SJCRH30 (cell line): ENCODE results near the gene DLL1. TPM values are rescaled to one million over a fixed set of nuclear protein-coding genes. Genes with fewer than 3 reads are reported as not detected.

Source experiments
- DNase-seq, 2 experiments: peaks; one replicate each; pipeline ENCODE4 v3.0.0-alpha.2; 2015 to 2020
- H3K27ac ChIP-seq: fragments of 250-450 bp; sonication (Bioruptor Pico); 2 replicates; pipeline ENCODE4 v1.5.1; 2020; ENCODE audit warnings: mild to moderate bottlenecking, moderate library complexity
- H3K27me3 ChIP-seq: fragments of 250-450 bp; sonication (Bioruptor Pico); 2 replicates; pipeline ENCODE4 v1.5.1; 2020; ENCODE audit warnings: mild to moderate bottlenecking, moderate library complexity
- H3K36me3 ChIP-seq: fragments of 250-450 bp; sonication (Bioruptor Pico); 2 replicates; pipeline ENCODE4 v1.5.1; 2020; ENCODE audit warnings: mild to moderate bottlenecking, moderate library complexity
- H3K4me1 ChIP-seq: fragments of 250-450 bp; sonication (Bioruptor Pico); 2 replicates; pipeline ENCODE4 v1.5.1; 2020; ENCODE audit warnings: mild to moderate bottlenecking, moderate library complexity
- H3K4me3 ChIP-seq: fragments of 250-450 bp; sonication (Bioruptor Pico); 2 replicates; pipeline ENCODE4 v1.5.1; 2020; ENCODE audit warnings: mild to moderate bottlenecking, moderate library complexity
- H3K9me3 ChIP-seq: fragments of 250-450 bp; sonication (Bioruptor Pico); replicated peaks from 2 replicates; pipeline ENCODE4 v1.5.1; 2020; ENCODE audit warnings: mild to moderate bottlenecking, moderate library complexity
- total RNA-seq: library from RNA; depleted of rRNA; stranded (reverse); fragments of >200 nt; shearing (Covaris generic); gene quantifications from 2 replicates; pipeline ENCODE4 v1.2.3, GENCODE V29; 2014

The DLL1 gene
- total RNA-seq, 1 experiment from 2014 or later, result 12.6 TPM

- no peak for DNase-seq
- Histone ChIP-seq H3K4me3 (no peak overlapping the region), H3K9me3 (no peaks in the 10 kb centered on the region), H3K36me3 (no peaks in the 10 kb centered on the region), H3K4me1 (peaks cover 47% of the 10 kb centered on the region), H3K27ac (no peak overlapping the region), H3K27me3 (no peaks in the 10 kb centered on the region)
Observed at GRCh38 chr6:170248861-170249600, 41.8 kb downstream of the DLL1 start.

GRCh38 chr6:170248111-170248805, 42.6 kb downstream of the DLL1 start:
- Histone ChIP-seq H3K27me3 (no peaks in the 10 kb centered on the region), H3K4me3 (no peak overlapping the region), H3K4me1 (peaks cover 50% of the 10 kb centered on the region), H3K36me3 (no peaks in the 10 kb centered on the region), H3K9me3 (no peaks in the 10 kb centered on the region), H3K27ac (no peak overlapping the region)
- no peak for DNase-seq

DNA sequence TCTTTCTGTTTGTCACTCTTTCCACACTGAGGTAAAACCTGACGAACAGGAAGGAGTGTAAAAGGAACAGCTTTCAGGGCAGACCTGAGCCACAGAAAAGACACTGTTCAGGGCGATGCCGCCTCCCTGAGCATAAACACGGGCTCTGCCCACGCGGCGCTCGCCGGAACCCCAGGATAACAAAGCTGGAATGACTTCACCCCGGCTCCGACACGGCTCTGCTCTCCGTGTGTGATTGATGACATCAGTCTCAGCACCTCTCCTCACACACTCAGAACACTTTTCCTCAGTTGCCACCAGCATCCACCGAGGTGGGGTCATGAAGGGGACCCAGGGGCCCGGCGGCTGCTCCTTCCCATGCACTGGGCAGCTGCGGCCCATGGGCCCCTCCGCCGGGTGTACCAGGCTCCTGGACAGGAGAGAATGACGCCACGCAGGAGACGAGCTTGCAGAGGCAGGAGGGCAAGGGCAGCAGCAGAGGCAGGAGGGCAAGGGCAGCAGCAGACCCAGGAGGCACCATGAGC, 43.6 kb downstream of the DLL1 start:
- no peak overlapping the region for H3K4me3 ChIP-seq
- no peak for DNase-seq
- no peaks in the 10 kb centered on the region for H3K36me3 ChIP-seq
- no peaks in the 10 kb centered on the region for H3K9me3 ChIP-seq
- H3K27me3 ChIP-seq, result no peaks in the 10 kb centered on the region
- peaks cover 45% of the 10 kb centered on the region for H3K4me1 ChIP-seq
- H3K27ac ChIP-seq, result no peak overlapping the region

GRCh38 chr6:170245475-170245992, 45.3 kb downstream of the DLL1 start:
- H3K4me1 ChIP-seq, result peaks cover 31% of the 10 kb centered on the region
- H3K4me3 ChIP-seq, result no peak overlapping the region
- H3K36me3 ChIP-seq, result no peaks in the 10 kb centered on the region
- no peaks in the 10 kb centered on the region for H3K9me3 ChIP-seq
- peak overlapping the region; percentile 66 for H3K27ac ChIP-seq
- DNase-seq, result peak in 1 of 2 experiments; percentile 38
- no peaks in the 10 kb centered on the region for H3K27me3 ChIP-seq

DNA sequence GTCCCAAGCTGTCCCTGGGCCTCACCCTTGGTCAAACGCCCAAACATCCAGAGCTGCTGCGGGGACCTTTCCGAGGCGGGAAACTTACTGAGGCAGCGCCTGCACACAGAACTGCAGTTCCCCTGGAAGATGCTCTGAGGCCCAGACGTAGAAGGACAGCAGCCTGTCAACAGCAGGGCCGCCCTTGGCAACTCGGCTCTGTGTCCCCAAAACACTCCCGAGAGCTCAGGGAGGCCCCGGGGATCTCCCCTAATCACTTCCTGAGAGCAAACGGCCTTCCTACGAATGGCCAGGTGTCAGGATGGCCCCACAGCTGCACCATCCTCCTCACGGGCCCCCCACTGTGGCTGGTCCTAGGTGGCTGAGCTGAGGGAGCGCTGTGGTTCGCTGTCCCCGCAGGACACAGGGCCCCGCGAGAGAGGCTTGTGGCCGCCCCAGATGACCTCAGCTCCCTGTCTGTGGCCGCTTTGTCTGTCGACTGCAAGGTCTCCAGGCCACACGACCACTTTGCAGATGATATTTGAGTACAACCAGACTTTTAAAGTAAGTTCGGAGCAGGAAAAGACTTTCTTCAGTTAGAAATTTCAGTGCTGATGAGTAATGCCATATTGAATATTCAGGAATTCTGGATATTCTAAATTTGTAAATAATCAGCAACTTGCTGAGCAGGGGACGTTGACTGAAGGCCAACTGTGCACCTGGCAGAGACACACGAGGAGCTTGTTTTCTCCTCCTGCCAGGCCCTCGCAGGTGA, 46.0 kb downstream of the DLL1 start:
- peak; percentile 38 to 57 for DNase-seq
- Histone ChIP-seq H3K27ac (peak overlapping the region; percentile 66), H3K4me3 (peak overlapping the region; percentile 35), H3K27me3 (no peaks in the 10 kb centered on the region), H3K36me3 (no peaks in the 10 kb centered on the region), H3K4me1 (peaks cover 26% of the 10 kb centered on the region), H3K9me3 (no peaks in the 10 kb centered on the region)

DNA sequence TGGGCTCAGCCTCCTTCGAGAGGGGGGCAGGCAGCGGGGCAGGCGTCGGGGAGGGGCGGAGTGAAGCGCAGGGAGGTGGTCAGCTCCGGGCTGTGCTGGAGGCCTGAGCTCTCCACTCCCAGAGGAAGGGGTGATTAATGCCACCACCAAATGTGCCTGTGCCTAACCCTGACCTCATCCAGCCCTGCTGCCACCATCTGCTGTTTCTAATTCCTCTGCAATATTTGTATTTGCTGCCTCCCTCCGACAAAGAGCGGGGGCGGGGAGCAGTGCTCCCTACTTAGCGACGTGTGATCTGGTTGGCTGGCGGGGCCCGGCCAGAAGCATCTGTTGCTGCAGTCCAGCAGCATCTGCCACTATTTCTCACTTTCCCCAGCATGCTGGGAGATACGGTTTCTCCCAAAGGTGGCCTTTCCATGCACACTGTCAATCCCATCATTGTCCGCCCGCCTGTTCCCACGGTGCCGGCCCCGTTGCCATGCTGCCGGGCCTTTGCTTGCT, 47.0 kb downstream of the DLL1 start:
- peak; percentile 91 to 94 for DNase-seq
- peak overlapping the region; percentile 35 for H3K4me3 ChIP-seq
- no peaks in the 10 kb centered on the region for H3K36me3 ChIP-seq
- no peaks in the 10 kb centered on the region for H3K9me3 ChIP-seq
- H3K4me1 ChIP-seq, result peaks cover 22% of the 10 kb centered on the region
- no peaks in the 10 kb centered on the region for H3K27me3 ChIP-seq
- H3K27ac ChIP-seq, result peak overlapping the region; percentile 66

DNA sequence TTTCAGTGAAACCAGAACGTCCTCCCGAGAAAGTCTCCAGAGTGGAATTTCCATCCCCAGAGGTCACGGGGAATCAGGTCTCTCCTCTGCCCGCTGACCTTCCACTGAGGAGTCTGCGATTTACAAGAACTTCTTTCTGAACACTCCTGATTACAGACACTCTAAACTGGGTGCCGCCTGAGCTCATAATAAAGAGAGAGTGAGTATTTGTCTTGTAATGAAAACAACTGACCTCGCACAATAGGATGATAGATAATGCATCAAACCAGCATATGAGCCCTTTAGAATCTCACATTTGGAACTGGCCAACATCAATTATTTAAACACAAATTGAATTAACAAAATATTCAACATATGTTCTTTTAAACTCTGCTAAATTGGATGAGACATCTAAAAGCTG, 47.5 kb downstream of the DLL1 start:
- H3K27me3 ChIP-seq, result no peaks in the 10 kb centered on the region
- no peaks in the 10 kb centered on the region for H3K36me3 ChIP-seq
- peak overlapping the region; percentile 66 for H3K27ac ChIP-seq

DNA sequence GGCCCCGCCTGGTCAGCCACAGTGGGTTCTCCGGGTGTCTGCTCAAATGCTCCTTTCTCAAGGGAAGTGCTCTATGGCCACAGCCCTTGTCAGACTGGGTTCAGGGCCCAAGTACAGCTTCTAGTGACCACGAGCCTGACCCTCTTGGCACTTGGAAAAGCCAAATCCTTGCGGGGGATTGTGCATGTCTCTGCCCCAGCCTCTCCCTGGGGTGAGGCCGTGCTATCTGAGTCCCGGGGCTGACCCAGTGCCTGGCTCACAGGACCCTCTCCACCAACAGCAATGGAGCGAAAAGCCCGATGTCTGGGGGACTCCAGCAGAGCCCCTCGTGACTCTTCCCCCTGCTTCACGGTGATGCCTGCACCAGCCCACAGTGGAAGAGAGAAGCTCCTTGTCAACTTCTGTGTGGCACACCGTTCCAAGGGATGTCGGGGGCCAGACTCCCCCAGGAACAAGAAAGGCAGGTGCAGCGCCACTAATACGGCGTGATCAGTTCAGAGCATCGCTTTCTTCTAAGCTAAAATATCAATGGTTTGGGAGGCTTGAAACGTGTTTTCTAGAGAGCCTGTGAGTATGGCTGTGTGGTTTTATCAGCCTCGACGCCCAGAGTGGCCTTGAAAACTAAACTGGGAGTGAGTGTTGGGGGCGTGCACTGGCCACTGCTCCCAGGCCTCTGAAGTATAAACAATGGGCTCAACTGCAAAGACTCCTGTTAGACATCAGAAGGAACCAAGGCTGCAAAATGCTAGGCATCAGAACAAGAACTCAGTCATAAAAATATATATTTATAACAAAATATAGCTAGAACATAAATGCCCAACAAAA, 51.9 kb downstream of the DLL1 start:
- H3K4me3 ChIP-seq, result no peak overlapping the region
- DNase-seq, result no peak
- no peaks in the 10 kb centered on the region; the same call in 1 of the 2 replicates for H3K27me3 ChIP-seq
- no peaks in the 10 kb centered on the region for H3K36me3 ChIP-seq
- no peaks in the 10 kb centered on the region for H3K9me3 ChIP-seq
- no peak overlapping the region for H3K27ac ChIP-seq
- peaks cover 6% of the 10 kb centered on the region; the same call in 1 of the 2 replicates for H3K4me1 ChIP-seq

More for the DNA sequence above, 47.5 kb downstream of the DLL1 start:
- DNase-seq, result no peak
- peak overlapping the region; percentile 35 for H3K4me3 ChIP-seq
- peaks cover 22% of the 10 kb centered on the region for H3K4me1 ChIP-seq
- H3K9me3 ChIP-seq, result no peaks in the 10 kb centered on the region

DNA sequence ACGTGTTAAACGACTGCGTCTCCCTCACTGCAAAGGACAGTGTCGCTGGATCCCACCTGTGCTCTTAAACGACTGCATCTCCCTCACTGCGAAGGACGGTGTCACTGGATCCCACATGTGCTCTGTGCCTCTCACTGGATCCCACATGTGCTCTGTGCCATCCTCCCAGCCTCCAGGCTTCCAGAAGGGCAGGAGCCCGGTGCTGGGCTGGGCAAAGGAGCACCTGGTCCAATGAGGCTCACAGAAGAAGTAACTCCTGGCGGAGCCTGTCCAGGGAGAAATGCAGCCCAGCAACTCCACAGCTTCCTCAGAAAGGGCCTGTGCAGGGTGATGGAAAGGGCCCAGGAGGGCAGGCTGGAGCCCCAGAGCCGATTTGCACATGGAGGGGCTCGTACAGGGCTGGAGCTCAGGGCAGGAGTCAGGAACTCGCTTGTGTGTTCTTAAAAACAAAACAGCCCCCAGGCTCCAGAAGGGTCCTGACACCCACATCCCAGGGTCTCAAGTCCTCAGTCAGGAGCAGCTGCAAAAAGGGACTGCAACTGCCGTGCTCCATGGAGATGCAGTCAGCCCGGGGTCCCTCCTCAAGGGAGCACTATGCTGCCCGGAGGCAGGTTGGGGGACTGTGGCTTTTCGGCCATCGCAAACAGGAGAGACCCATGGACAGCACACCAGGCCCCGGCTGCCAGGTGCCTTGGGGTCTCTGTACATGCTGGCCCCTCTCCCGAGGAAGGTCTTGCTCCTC, 52.7 kb downstream of the DLL1 start:
- Histone ChIP-seq H3K36me3 (no peaks in the 10 kb centered on the region), H3K27ac (no peak overlapping the region), H3K9me3 (no peaks in the 10 kb centered on the region), H3K4me3 (no peak overlapping the region), H3K27me3 (no peaks in the 10 kb centered on the region; the same call in 1 of the 2 replicates), H3K4me1 (peaks cover 2% of the 10 kb centered on the region; the same call in 1 of the 2 replicates)
- DNase-seq, result no peak

DNA sequence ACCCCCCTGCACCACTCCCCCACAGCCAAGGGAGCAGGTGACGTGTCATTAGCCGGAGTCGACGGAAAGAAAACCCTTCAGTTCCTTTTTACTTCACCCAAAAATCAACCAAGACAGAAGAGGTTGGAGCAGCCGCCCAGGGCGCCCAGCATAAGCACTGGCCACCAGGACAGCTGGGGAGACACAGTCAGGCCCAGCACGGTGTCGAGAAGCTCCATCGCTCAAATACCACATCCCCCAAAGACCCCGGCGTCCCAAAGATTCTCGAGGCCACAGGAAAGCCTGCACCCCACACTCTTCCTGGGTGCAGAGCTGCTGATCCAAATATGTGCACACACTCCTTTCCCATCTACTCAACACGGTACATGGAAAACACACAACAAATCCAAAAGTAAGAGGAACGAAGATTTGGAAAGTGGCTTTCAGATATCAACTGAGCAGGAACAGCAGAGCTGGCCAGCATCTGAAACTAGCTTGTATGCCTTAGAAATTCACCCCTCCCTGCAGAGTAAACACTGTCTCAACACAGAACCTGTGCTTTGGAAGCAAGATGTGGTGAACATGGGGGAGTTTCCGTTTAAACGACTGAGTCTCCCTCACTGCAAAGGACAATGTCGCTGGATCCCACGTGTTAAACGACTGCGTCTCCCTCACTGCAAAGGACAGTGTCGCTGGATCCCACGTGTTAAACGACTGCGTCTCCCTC, 54.6 kb downstream of the DLL1 start:
- Histone ChIP-seq H3K27ac (no peak overlapping the region), H3K36me3 (no peaks in the 10 kb centered on the region), H3K4me1 (peaks cover 5% of the 10 kb centered on the region; the same call in 1 of the 2 replicates), H3K9me3 (no peaks in the 10 kb centered on the region), H3K4me3 (no peak overlapping the region), H3K27me3 (no peaks in the 10 kb centered on the region; the same call in 1 of the 2 replicates)
- no peak for DNase-seq

DNA sequence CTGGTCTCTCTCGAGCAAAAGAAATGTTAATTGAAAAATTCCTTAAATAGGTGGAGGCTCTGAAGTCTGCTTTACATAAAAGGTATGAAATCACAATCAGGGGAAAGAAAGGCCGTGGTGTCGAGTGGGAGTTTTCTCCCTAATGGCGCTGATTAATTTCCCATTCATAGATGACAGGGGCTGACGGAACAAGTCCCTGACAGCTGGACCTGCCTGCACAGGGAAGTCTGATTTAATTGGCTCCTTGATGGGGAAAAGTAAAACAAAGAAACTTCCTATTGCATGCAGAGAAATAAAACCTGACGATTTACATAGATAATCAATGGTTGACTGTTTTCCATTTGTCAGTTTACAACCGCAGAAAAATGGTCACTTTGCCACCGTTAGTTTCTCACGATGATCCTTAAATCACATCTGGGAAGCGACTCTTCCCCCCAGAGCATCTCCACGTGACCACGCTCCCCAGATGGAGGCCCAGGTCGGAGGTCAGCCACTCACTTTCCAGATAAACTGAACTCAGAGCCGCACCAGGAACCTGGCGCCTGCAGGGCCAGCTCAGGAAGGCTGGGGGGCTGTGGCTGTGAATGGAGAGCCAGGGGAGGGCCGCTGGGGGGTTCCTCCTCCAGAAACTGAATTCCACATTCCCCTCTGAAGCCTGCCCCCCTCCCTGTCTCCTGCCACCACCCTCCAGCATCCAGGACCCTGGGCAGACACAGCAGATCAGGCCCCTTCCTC, 55.3 kb downstream of the DLL1 start:
- Histone ChIP-seq H3K9me3 (no peaks in the 10 kb centered on the region), H3K4me1 (peaks cover 5% of the 10 kb centered on the region; the same call in 1 of the 2 replicates), H3K27me3 (no peaks in the 10 kb centered on the region; the same call in 1 of the 2 replicates), H3K4me3 (no peak overlapping the region), H3K36me3 (no peaks in the 10 kb centered on the region), H3K27ac (no peak overlapping the region)
- DNase-seq, result no peak

GRCh38 chr6:170234419-170234818, 56.5 kb downstream of the DLL1 start:
- Histone ChIP-seq H3K27ac (no peak overlapping the region), H3K27me3 (no peaks in the 10 kb centered on the region; the same call in 1 of the 2 replicates), H3K9me3 (no peaks in the 10 kb centered on the region), H3K36me3 (no peaks in the 10 kb centered on the region), H3K4me3 (no peak overlapping the region), H3K4me1 (peaks cover 5% of the 10 kb centered on the region; the same call in 1 of the 2 replicates)
- no peak for DNase-seq
